Measurements from ENCODE around the gene PABPN1L.
A peak's percentile ranks its signal among the peaks of the same experiment; 100 is the strongest.

PABPN1L gene

GRCh38 chr16:88883117-88883895 is 16.8 kb upstream of the PABPN1L start:
- H3K27ac ChIP-seq: no peak overlapping the region
- no peak overlapping the region for H3K4me3 ChIP-seq
- no peak for TF ChIP-seq CTCF (IDR thresholded peaks at IDR 0.05)
- DNase-seq (ENCODE audit: low spot score): no peak

GRCh38 chr16:88882358-88883030 is 16.0 kb upstream of the PABPN1L start:
- Histone ChIP-seq H3K27ac (no peak overlapping the region), H3K4me3 (no peak overlapping the region)
- no peak for DNase-seq (ENCODE audit: low spot score)
- TF ChIP-seq CTCF (IDR thresholded peaks at IDR 0.05): no peak

- no peak overlapping the region for H3K4me3 ChIP-seq
- TF ChIP-seq CTCF (IDR thresholded peaks at IDR 0.05): no peak
- DNase-seq (ENCODE audit: low spot score): no peak
- H3K27ac ChIP-seq: no peak overlapping the region
Observed at GRCh38 chr16:88881675-88882357, 15.4 kb upstream of the PABPN1L start.

- H3K27ac ChIP-seq: no peak overlapping the region
- DNase-seq (ENCODE audit: low spot score): no peak
- H3K4me3 ChIP-seq: peak overlapping the region; percentile 9
- no peak for TF ChIP-seq CTCF (IDR thresholded peaks at IDR 0.05)
Observed at GRCh38 chr16:88881007-88881615, 14.7 kb upstream of the PABPN1L start.

GRCh38 chr16:88880226-88881006 is 14.0 kb upstream of the PABPN1L start:
- Histone ChIP-seq H3K27ac (no peak overlapping the region), H3K4me3 (no peak overlapping the region)
- no peak for DNase-seq (ENCODE audit: low spot score)
- no peak for TF ChIP-seq CTCF (IDR thresholded peaks at IDR 0.05)

- DNase-seq (ENCODE audit: low spot score): no peak
- no peak for TF ChIP-seq CTCF (IDR thresholded peaks at IDR 0.05)
- Histone ChIP-seq H3K27ac (no peak overlapping the region), H3K4me3 (no peak overlapping the region)
Observed at GRCh38 chr16:88879788-88880055, 13.3 kb upstream of the PABPN1L start.
